PFSK-1 (cell line): ENCODE measurements around the gene PPL.

Experiments used
- FOXP2 ChIP-seq: optimal IDR thresholded peaks from 2 replicates; pipeline ENCODE3; 2011; ENCODE audit warnings: borderline replicate concordance, control low read depth, inconsistent platforms; ENCODE audit not compliant: insufficient read depth; ENCODE audit errors: extremely low read length, extremely low read depth
- POLR2AphosphoS5 ChIP-seq: IDR thresholded peaks from 2 replicates; pipeline ENCODE4 v1.6.1; 2012; ENCODE audit warnings: low read depth, mild to moderate bottlenecking, control low read depth, low read length, moderate library complexity
- REST ChIP-seq, 2 experiments: IDR thresholded peaks; 2 replicates each; pipeline versions ENCODE4 v1.6.1 to v1.8.0; 2011 to 2012; ENCODE audit warnings: low read depth in 2 of 2, low read length in 2 of 2, control low read depth in 1 of 2, inconsistent platforms in 1 of 2, mild to moderate bottlenecking in 1 of 2, moderate library complexity in 1 of 2; ENCODE audit not compliant: insufficient read depth in 1 of 2
- SIN3A ChIP-seq: IDR thresholded peaks from 2 replicates; pipeline ENCODE4 v1.6.1; 2012; ENCODE audit warnings: mild to moderate bottlenecking, low read length, moderate library complexity, borderline replicate concordance; ENCODE audit not compliant: insufficient read depth
- TAF1 ChIP-seq: IDR thresholded peaks from 2 replicates; pipeline ENCODE4 v1.6.1; 2012; ENCODE audit warnings: low read length, control low read depth, borderline replicate concordance; ENCODE audit not compliant: insufficient read depth

PPL gene

GRCh38 chr16:4935241-4935855 is 1.6 kb downstream of the PPL start:
- TF ChIP-seq POLR2AphosphoS5: no peak
- TF ChIP-seq FOXP2: no peak
- no peak for TF ChIP-seq REST (IDR thresholded peaks at IDR 0.05; ENCODE audit: insufficient read depth in 1 of 2, low read depth in 2 of 2, low read length in 2 of 2)
- TF ChIP-seq SIN3A: no peak
- TF ChIP-seq TAF1: no peak

GRCh38 chr16:4934591-4934990 is 2.4 kb downstream of the PPL start:
- no peak for TF ChIP-seq FOXP2

GRCh38 chr16:4933871-4934395 is 3.0 kb downstream of the PPL start:
- no peak for TF ChIP-seq POLR2AphosphoS5
- TF ChIP-seq SIN3A: no peak
- TF ChIP-seq TAF1: no peak
- TF ChIP-seq REST (IDR thresholded peaks at IDR 0.05; ENCODE audit: insufficient read depth in 1 of 2, low read depth in 2 of 2, low read length in 2 of 2): no peak
- no peak for TF ChIP-seq FOXP2

- TF ChIP-seq POLR2AphosphoS5: no peak
- TF ChIP-seq FOXP2: no peak
- no peak for TF ChIP-seq REST (IDR thresholded peaks at IDR 0.05; ENCODE audit: insufficient read depth in 1 of 2, low read depth in 2 of 2, low read length in 2 of 2)
- no peak for TF ChIP-seq TAF1
- no peak for TF ChIP-seq SIN3A
Measured at GRCh38 chr16:4933433-4933832, 3.5 kb downstream of the PPL start.

- TF ChIP-seq FOXP2 (no peak), SIN3A (no peak)
Measured at GRCh38 chr16:4931381-4931780, 5.6 kb downstream of the PPL start.

GRCh38 chr16:4928227-4928626 is 8.7 kb downstream of the PPL start:
- no peak for TF ChIP-seq FOXP2
- no peak for TF ChIP-seq POLR2AphosphoS5
- no peak for TF ChIP-seq TAF1

- TF ChIP-seq REST (IDR thresholded peaks at IDR 0.05; ENCODE audit: insufficient read depth in 1 of 2, low read depth in 2 of 2, low read length in 2 of 2): no peak
- no peak for TF ChIP-seq FOXP2
- no peak for TF ChIP-seq POLR2AphosphoS5
- no peak for TF ChIP-seq SIN3A
- no peak for TF ChIP-seq TAF1
Measured at GRCh38 chr16:4927661-4928060, 9.3 kb downstream of the PPL start.
